Fibroblast of pulmonary artery (primary cell): ENCODE data around the gene DENND5A.

Source experiments
- DNase-seq: peaks from one replicate; pipeline ENCODE4 v3.0.0-alpha.2; 2010; ENCODE audit warnings: low read depth
- H3K4me3 ChIP-seq: replicated peaks from 2 replicates; pipeline ENCODE4 v1.5.1; 2011; ENCODE audit warnings: low read depth, mild to moderate bottlenecking, control low read depth, low read length, moderate library complexity
- CTCF ChIP-seq: IDR thresholded peaks from 2 replicates; pipeline ENCODE4 v1.5.1; 2011; ENCODE audit warnings: mild to moderate bottlenecking, control low read depth, low read length, inconsistent platforms; ENCODE audit errors: missing control alignments

The DENND5A gene

GRCh38 chr11:9092853-9093778 lies 172.0 kb downstream of the DENND5A start:
- H3K4me3 ChIP-seq, result no peak overlapping the region
- DNase-seq, result peak; percentile 17

GRCh38 chr11:9092072-9092471 lies 173.1 kb downstream of the DENND5A start:
- no peak for TF ChIP-seq CTCF
- no peak for DNase-seq
- no peak overlapping the region for H3K4me3 ChIP-seq

More at GRCh38 chr11:9092853-9093778, 172.0 kb downstream of the DENND5A start:
- TF ChIP-seq CTCF, result peak; percentile 36

DNA sequence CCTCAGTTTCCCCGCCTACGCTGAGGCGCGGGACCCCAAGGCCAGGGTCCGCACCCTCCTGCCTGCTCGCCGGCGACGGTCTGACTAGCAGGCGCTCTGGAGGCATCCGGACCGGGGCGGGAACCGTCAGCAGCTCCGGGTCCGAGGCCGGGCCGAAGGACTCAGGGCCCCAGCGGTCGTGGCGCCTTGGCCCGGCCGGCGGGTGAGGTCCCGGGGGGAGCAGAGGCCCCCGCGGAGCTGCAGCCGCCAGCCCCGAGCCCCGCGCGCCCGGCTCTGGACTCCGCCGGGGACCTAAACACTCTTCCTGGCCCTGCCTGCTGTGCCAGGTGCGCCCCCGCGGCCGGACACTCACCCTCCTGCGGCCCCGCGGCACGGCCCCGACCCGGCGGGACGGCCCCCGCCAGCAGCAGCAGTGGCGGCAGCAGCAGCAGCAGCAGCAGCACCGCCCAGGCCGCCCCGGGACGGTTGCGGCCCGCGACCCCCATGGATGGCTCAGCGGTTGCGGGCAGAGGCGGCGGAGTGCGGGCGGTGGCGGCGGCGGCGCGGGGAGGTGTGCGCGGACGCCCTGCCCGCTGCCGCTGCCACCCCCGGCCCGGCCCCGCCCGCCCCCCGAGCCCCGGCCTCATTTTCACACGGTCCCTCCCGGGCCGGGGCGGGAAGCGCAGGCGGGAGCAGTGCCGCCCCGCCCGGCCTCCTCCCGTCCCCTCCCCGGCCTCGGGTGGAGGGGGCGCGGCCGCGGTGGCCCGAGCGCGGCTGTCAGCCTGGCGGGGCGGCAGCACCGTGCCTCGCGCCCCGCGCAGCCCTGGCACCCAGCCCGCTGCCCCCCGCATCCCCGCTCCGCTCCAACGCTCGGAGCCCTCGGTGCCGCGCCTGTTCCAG lies 173.9 kb downstream of the DENND5A start, which contains the start of gene SCUBE2:
Gene SCUBE2 (minus strand): TSS at position 556 of the 879 bp plus-strand sequence. CDS start 71 bp downstream, at position 485.
- DNase-seq, result no peak
- peak within 1 kb of the TSS; percentile 45 for H3K4me3 ChIP-seq
- no peak for TF ChIP-seq CTCF

- peak; percentile 10 for DNase-seq
- TF ChIP-seq CTCF, result no peak
- H3K4me3 ChIP-seq, result peak overlapping the region; percentile 45
These were observed 174.6 kb downstream of the DENND5A start for GRCh38 chr11:9090488-9091043.

DNA sequence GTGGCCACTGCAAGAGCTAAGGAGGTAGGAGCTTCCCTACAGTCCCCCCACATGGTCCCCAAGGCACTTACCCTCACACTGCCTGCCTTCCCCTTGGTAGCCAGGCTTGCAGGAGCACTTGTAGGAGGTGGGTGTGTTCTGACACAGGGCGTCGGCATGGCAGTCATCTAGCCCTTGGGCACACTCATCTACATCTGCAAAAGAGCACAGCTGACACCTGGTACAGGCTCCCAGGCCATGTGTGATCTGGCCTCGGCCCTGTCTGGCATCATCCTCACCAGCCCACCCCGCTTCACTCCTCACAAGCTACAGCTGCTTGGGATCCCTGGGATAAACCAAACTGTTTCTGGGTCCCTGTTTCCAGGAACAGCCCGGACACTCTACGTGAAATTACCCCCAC lies 175.5 kb downstream of the DENND5A start:
- no peak overlapping the region for H3K4me3 ChIP-seq
- no peak for TF ChIP-seq CTCF
- no peak for DNase-seq

DNA sequence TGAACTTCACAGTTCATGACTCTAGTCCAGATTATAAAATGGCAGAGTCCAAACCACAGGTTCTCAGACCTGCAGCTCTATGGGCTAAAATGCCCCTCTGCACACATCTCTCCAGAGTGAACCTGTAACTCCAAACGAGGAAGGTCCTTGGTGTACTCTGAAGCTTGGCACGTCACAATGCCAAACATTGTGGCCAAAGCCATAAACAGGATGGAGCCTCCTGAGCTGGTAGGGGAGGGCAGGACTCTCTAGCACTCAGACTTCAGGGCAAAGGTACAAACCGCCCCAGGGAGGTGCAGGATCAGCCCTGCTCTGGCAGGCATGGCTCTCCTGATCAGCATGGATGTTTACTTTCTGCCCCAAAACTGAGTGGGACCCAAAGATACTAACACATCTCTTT lies 176.1 kb downstream of the DENND5A start:
- no peak for TF ChIP-seq CTCF
- DNase-seq, result no peak
- no peak overlapping the region for H3K4me3 ChIP-seq
